ENCODE results near the gene GP1BA. TPM values are rescaled to one million over a fixed set of nuclear protein-coding genes. Genes with fewer than 3 reads are reported as not detected.

GP1BA gene
- total RNA-seq, 1 experiment from 2014 or later: not detected

GRCh38 chr17:4946312-4946976 is 14.4 kb downstream of the GP1BA start:
- no peak for DNase-seq (ENCODE audit: low spot score)
- TF ChIP-seq OVOL2 (CRISPR knock-in tag; IDR thresholded peaks at IDR 0.05; ENCODE audit: borderline replicate concordance) (no peak), HMGA2 (CRISPR knock-in tag; IDR thresholded peaks at IDR 0.05) (no peak)
- Mint-ChIP-seq H3K4me1 (peaks cover 36% of the 10 kb centered on the region), H3K36me3 (peaks cover 43% of the 10 kb centered on the region), H3K4me3 (peak overlapping the region; percentile 91), H3K27me3 (ENCODE audit: low read depth) (no peaks in the 10 kb centered on the region), H3K9me3 (no peaks in the 10 kb centered on the region), H3K27ac (peak overlapping the region; percentile 97)
- ChIA-PET POLR2A (interaction anchor here (0.6 to 3.5 kb wide), 4 partner anchors 19 to 152 kb away, joined by 3 to 45 read pairs (median 4); partner anchors contain the start of gene SPAG7), CTCF (interaction anchor here (0.6 to 2.6 kb wide), 2 partner anchors 37 to 89 kb away, joined by 6 to 15 read pairs; partner anchors contain the start of gene SLC52A1)
- no peak for ATAC-seq

GRCh38 chr17:4947010-4947410 is 14.9 kb downstream of the GP1BA start:
- Mint-ChIP-seq H3K27me3 (ENCODE audit: low read depth) (no peaks in the 10 kb centered on the region), H3K4me1 (peaks cover 38% of the 10 kb centered on the region), H3K4me3 (peak overlapping the region; percentile 91), H3K9me3 (no peaks in the 10 kb centered on the region), H3K36me3 (peaks cover 39% of the 10 kb centered on the region), H3K27ac (peak overlapping the region; percentile 97)
- no peak for DNase-seq (ENCODE audit: low spot score)
- CTCF ChIA-PET: interaction anchor here (0.6 to 2.6 kb wide), 3 partner anchors 38 to 88 kb away, joined by 6 to 15 read pairs (median 6); partner anchors contain the start of gene SLC52A1
- POLR2A ChIA-PET: interaction anchor here (0.7 to 3.5 kb wide), 3 partner anchors 18 to 520 kb away, joined by 3 to 45 read pairs (median 4); partner anchors contain the start of gene SPAG7
- ATAC-seq: no peak
- TF ChIP-seq IRF2 (CRISPR knock-in tag; IDR thresholded peaks at IDR 0.05; ENCODE audit: borderline replicate concordance, low read depth) (no peak), ATF3 (CRISPR knock-in tag; conservative IDR thresholded peaks at IDR 0.05) (no peak), ZNF263 (CRISPR knock-in tag; IDR thresholded peaks at IDR 0.05; ENCODE audit: low read depth) (no peak)

DNA sequence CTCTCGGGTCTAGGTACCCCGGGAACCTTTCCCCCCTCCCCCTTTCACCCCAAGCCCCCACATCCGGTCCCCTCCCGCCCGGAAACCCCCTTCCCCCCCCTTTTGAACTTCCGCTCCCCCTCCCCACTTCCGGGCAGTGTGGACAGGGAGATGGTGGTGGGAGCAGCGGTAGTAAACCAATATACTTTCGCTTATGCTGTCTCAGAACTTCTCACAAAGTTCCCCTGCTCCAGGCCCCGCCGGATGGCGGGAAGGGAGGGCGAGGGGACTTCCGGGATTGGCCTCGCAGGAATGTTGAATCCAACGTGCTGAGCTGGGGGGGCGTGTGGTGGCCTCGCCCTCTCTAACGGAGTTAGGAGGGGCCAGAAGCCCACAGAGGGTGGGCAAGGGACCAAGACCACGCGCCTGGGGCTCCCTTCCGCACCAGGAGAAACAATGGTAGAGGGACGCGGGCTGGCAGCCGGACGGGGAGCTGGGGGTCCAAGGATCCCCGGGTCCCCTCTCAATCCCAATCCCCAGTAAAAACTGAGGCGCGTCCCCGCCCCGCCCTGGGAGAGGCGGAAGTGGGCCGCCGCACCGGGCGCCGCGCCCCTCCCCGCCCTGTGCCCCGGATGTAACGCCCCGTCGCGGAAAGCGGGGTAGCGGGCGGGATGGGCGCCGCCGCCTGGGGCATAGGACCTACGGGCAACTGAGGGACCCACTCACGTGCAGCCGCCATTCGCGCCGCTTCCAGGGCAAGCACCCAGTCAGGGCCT is 15.5 kb downstream of the GP1BA start:
- no peak for ATAC-seq
- H3K4me1 Mint-ChIP-seq: peaks cover 38% of the 10 kb centered on the region
- H3K9me3 Mint-ChIP-seq: no peaks in the 10 kb centered on the region
- H3K27me3 Mint-ChIP-seq (ENCODE audit: low read depth): no peaks in the 10 kb centered on the region
- CTCF ChIA-PET: interaction anchor here (0.6 to 5.4 kb wide), 5 partner anchors 8 to 88 kb away, joined by 3 to 27 read pairs (median 6); partner anchors contain the start of genes RNF167, SLC25A11 and SLC52A1
- H3K4me3 Mint-ChIP-seq: peak overlapping the region; percentile 91
- H3K27ac Mint-ChIP-seq: peak overlapping the region; percentile 87
- TF ChIP-seq EMX1 (CRISPR knock-in tag; IDR thresholded peaks at IDR 0.05): 0 out of 2 replicates have a peak, but pooled peaks have one; percentile 54
- TF ChIP-seq ETV6 (CRISPR knock-in tag; IDR thresholded peaks at IDR 0.05): 0 out of 2 replicates have a peak, but pooled peaks have one; percentile 45
- TF ChIP-seq TP53 (CRISPR knock-in tag; IDR thresholded peaks at IDR 0.05): peak; percentile 56; the same call in 1 of the 2 replicates
- 0 out of 2 replicates have a peak, but pooled peaks have one; percentile 66 for TF ChIP-seq OVOL2 (CRISPR knock-in tag; IDR thresholded peaks at IDR 0.05; ENCODE audit: borderline replicate concordance)
- 0 out of 2 replicates have a peak, but pooled peaks have one; percentile 80 for TF ChIP-seq CREB1 (CRISPR knock-in tag; IDR thresholded peaks at IDR 0.05)
- TF ChIP-seq NFATC4 (CRISPR knock-in tag; IDR thresholded peaks at IDR 0.05): 0 out of 2 replicates have a peak, but pooled peaks have one; percentile 23
- 0 out of 2 replicates have a peak, but pooled peaks have one; percentile 36 for TF ChIP-seq ZNF416 (CRISPR knock-in tag; IDR thresholded peaks at IDR 0.05)
- TF ChIP-seq, protein P1, sequence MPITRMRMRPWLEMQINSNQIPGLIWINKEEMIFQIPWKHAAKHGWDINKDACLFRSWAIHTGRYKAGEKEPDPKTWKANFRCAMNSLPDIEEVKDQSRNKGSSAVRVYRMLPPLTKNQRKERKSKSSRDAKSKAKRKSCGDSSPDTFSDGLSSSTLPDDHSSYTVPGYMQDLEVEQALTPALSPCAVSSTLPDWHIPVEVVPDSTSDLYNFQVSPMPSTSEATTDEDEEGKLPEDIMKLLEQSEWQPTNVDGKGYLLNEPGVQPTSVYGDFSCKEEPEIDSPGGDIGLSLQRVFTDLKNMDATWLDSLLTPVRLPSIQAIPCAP (CRISPR knock-in tag; IDR thresholded peaks at IDR 0.05): no peak
- TF ChIP-seq, protein P2, sequence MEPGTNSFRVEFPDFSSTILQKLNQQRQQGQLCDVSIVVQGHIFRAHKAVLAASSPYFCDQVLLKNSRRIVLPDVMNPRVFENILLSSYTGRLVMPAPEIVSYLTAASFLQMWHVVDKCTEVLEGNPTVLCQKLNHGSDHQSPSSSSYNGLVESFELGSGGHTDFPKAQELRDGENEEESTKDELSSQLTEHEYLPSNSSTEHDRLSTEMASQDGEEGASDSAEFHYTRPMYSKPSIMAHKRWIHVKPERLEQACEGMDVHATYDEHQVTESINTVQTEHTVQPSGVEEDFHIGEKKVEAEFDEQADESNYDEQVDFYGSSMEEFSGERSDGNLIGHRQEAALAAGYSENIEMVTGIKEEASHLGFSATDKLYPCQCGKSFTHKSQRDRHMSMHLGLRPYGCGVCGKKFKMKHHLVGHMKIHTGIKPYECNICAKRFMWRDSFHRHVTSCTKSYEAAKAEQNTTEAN (CRISPR knock-in tag; IDR thresholded peaks at IDR 0.05): peak; percentile 23; the same call in 1 of the 2 replicates
- TF ChIP-seq ZNF512 (CRISPR knock-in tag; IDR thresholded peaks at IDR 0.05; ENCODE audit: borderline replicate concordance): no peak
- peak; percentile 83 for TF ChIP-seq MYBL2 (CRISPR knock-in tag; IDR thresholded peaks at IDR 0.05)
- no peak; the same call in 1 of the 2 replicates for TF ChIP-seq KAT7 (CRISPR knock-in tag; IDR thresholded peaks at IDR 0.05; ENCODE audit: borderline replicate concordance)
- TF ChIP-seq JAZF1 (CRISPR knock-in tag; IDR thresholded peaks at IDR 0.05): no peak
- peak; percentile 23; the same call in 1 of the 2 replicates for TF ChIP-seq FOXP1 (CRISPR knock-in tag; IDR thresholded peaks at IDR 0.05; ENCODE audit: borderline replicate concordance)
- peak; percentile 59 for DNase-seq (ENCODE audit: low spot score)
- peaks cover 35% of the 10 kb centered on the region for H3K36me3 Mint-ChIP-seq
- POLR2A ChIA-PET: interaction anchor here (0.7 to 3.5 kb wide), 5 partner anchors 7 to 520 kb away, joined by 3 to 45 read pairs (median 4); partner anchors contain the start of genes RNF167, SLC25A11 and SPAG7
